Naive B cell (primary cell): ENCODE data around the gene PTPRCAP. TPM values are rescaled to one million over a fixed set of nuclear protein-coding genes. Genes with fewer than 3 reads are reported as not detected.

ENCODE experiments used
- polyA plus RNA-seq, 6 donors: library from polyadenylated mRNA; unstranded; fragments of 300-500 nt; fragmentation: Illumina TruSeq; gene quantifications; one replicate each; pipeline ENCODE4 v1.2.3, GENCODE V29; 2021; ENCODE audit warnings: low read depth in 6 of 6

The PTPRCAP gene
- polyA plus RNA-seq, 6 donors from 2014 or later, result 953 to 1,146 (median 1,009) TPM

Other genes with a start within 250 kb of the PTPRCAP start
- gene GRK2, start 171.2 kb downstream of the PTPRCAP start, polyA plus RNA-seq, result 10 to 100 TPM; 17.9 to 63.4 (median 31.7) TPM
- 10 to 100 TPM in 2 of 6 donors, 1 to 10 TPM in 4; 3.5 to 18.4 (median 8.4) TPM for gene ANKRD13D, start 148.4 kb downstream of the PTPRCAP start, polyA plus RNA-seq
- under 1 TPM in 1 of 6 donors, not detected in 5; 0.18 TPM for gene SSH3, start 134.2 kb downstream of the PTPRCAP start, polyA plus RNA-seq
- gene POLD4, start 84.1 kb downstream of the PTPRCAP start, polyA plus RNA-seq, result 100 to 1,000 TPM; 340 to 535 (median 458) TPM
- 10 to 100 TPM in 1 of 6 donors, 1 to 10 TPM in 5; 5.3 to 10.4 (median 7.7) TPM for gene CLCF1, start 64.1 kb downstream of the PTPRCAP start, polyA plus RNA-seq
- gene RAD9A, start 45.7 kb downstream of the PTPRCAP start, polyA plus RNA-seq, result 10 to 100 TPM in 4 of 6 donors, 1 to 10 TPM in 2; 6.7 to 17.5 (median 11.0) TPM
- gene PPP1CA, start 35.8 kb downstream of the PTPRCAP start, polyA plus RNA-seq, result 100 to 1,000 TPM; 492 to 795 (median 530) TPM
- 100 to 1,000 TPM; 190 to 304 (median 239) TPM for gene TBC1D10C, start 33.6 kb downstream of the PTPRCAP start, polyA plus RNA-seq
- 1 to 10 TPM in 5 of 6 donors, under 1 TPM in 1; 0.80 to 2.9 (median 1.7) TPM for gene CARNS1, start 22.0 kb downstream of the PTPRCAP start, polyA plus RNA-seq
- 10 to 100 TPM; 37.9 to 54.7 (median 50.0) TPM for gene RPS6KB2, start 9.2 kb downstream of the PTPRCAP start, polyA plus RNA-seq
- 1 to 10 TPM; 6.5 to 9.9 (median 8.7) TPM for gene CORO1B, start 5.8 kb upstream of the PTPRCAP start, polyA plus RNA-seq
- gene GPR152, start 15.0 kb upstream of the PTPRCAP start, polyA plus RNA-seq, result 1 to 10 TPM in 5 of 6 donors, not detected in 1; 1.1 to 2.5 (median 1.7) TPM
- 1 to 10 TPM in 5 of 6 donors, not detected in 1; 1.5 to 6.8 (median 2.1) TPM for gene CABP4, start 17.7 kb upstream of the PTPRCAP start, polyA plus RNA-seq
- 100 to 1,000 TPM; 183 to 250 (median 221) TPM for gene TMEM134, start 31.6 kb upstream of the PTPRCAP start, polyA plus RNA-seq
- 100 to 1,000 TPM in 4 of 6 donors, 10 to 100 TPM in 2; 86.8 to 149 (median 120) TPM for gene AIP, start 45.3 kb upstream of the PTPRCAP start, polyA plus RNA-seq
- gene PITPNM1, start 67.7 kb upstream of the PTPRCAP start, polyA plus RNA-seq, result 10 to 100 TPM; 10.9 to 34.9 (median 14.5) TPM
- gene CDK2AP2, start 70.5 kb upstream of the PTPRCAP start, polyA plus RNA-seq, result 100 to 1,000 TPM in 5 of 6 donors, 10 to 100 TPM in 1; 87.4 to 161 (median 111) TPM
- gene CABP2, start 85.8 kb upstream of the PTPRCAP start, polyA plus RNA-seq, result not detected
- gene GSTP1, start 146.1 kb upstream of the PTPRCAP start, polyA plus RNA-seq, result 100 to 1,000 TPM; 225 to 406 (median 317) TPM
- 100 to 1,000 TPM; 110 to 165 (median 124) TPM for gene NDUFV1, start 169.3 kb upstream of the PTPRCAP start, polyA plus RNA-seq
- 10 to 100 TPM in 3 of 6 donors, 1 to 10 TPM in 3; 2.9 to 15.3 (median 10.0) TPM for gene NUDT8, start 192.3 kb upstream of the PTPRCAP start, polyA plus RNA-seq
- not detected for gene TBX10, start 202.1 kb upstream of the PTPRCAP start, polyA plus RNA-seq
- 1 to 10 TPM in 5 of 6 donors, under 1 TPM in 1; 0.80 to 6.6 (median 2.5) TPM for gene ACY3, start 213.0 kb upstream of the PTPRCAP start, polyA plus RNA-seq
- gene ALDH3B2, start 236.9 kb upstream of the PTPRCAP start, polyA plus RNA-seq, result 1 to 10 TPM in 2 of 6 donors, under 1 TPM in 1, not detected in 3; 0.30 to 2.4 (median 1.1) TPM